Ovary (tissue), 3 donors: ENCODE results near the gene GRID1.

ENCODE experiments used
- CTCF ChIP-seq, 3 donors: fragments of 450-650 bp in 2 of 3; fragments of 200-600 bp in 1 of 3; IDR thresholded peaks; one replicate each; pipeline versions ENCODE4 v1.5.1 to v1.8.0; 2016 to 2022; ENCODE audit warnings: antibody characterized with exemption in 3 of 3, mild to moderate bottlenecking in 1 of 3
- EP300 ChIP-seq: sonication (generic); formaldehyde crosslinking; IDR thresholded peaks from one replicate; pipeline ENCODE4 v1.6.1; 2017; ENCODE audit warnings: antibody characterized with exemption
- POLR2A ChIP-seq: fragments of 450-650 bp; IDR thresholded peaks from one replicate; pipeline ENCODE4 v1.6.1; 2017; ENCODE audit warnings: antibody characterized with exemption, mild to moderate bottlenecking, moderate library complexity
- donor health status: DM: no; HTN: no; CAD: no.

DNA sequence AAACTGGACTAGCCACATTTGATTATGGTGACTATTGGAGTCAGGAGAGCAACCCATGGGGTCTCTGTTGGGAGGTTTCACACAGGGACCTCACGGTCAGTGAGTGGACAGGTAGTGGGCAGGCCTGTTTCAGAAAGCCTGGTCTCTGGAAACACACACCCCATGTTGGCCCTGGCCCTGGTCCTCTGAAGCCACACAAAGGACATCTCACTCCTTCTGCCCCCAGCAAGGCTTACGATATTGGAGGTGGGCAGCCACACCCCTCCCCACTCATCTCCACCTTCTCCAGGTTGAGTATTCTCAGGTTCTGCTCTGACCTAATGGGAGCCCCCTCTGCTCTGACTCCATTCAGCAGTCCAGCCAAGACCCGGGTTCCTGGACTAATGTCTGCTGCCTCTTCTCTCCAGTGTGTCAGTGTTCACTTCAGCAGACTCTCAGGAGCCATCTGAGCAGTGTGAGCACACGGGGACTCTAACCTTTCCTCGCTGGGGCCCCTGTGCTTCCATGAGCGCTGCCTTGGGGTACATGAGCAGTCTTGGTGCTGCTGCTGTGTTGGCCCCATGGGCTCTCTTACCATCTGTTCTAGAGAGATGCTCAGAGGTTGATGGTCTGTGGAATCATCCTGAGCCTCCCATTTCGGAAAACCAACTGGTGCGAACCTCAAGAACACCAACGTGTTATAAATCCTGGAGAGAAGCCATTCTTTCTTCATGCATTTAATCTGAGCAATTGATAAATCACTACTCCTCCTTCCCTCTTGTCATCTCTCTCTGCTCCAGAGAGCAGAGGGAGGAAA is 748.6 kb downstream of the GRID1 start:
- TF ChIP-seq CTCF (IDR thresholded peaks at IDR 0.05) (no peak), POLR2A (no peak), EP300 (no peak)
